ENCODE measurements around the gene MT1X.

Gene MT1X

DNA sequence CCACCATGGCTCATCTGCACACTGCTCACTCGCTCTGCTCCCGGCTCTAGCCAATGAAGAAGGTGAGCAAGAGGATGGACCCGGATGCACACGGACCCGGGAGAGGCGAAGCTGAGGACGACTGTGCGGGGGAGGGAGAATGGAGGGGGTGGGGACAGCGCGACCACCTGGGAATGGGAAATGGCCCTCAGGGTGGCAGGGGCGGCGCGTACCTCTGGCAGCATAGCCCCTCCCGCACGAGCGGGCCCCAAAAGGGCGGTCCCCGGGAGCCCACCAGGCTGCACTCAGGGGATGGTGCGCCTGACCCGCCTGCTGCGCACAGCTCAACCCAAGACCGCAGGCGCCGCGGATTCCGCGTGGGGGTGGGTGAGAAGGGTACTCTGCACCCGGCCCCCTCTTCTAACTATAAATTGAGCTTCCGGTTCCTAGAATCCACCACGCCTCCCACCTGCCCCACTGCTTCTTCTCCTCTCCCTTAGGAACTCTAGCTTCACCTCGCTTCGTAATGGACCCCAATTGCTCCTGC, 6.5 kb upstream of the MT1X start:
- no peak for DNase-seq (ENCODE audit: extremely low read depth, low read depth)

GRCh38 chr16:56677474-56677873, 4.8 kb upstream of the MT1X start:
- TF ChIP-seq, protein P1, sequence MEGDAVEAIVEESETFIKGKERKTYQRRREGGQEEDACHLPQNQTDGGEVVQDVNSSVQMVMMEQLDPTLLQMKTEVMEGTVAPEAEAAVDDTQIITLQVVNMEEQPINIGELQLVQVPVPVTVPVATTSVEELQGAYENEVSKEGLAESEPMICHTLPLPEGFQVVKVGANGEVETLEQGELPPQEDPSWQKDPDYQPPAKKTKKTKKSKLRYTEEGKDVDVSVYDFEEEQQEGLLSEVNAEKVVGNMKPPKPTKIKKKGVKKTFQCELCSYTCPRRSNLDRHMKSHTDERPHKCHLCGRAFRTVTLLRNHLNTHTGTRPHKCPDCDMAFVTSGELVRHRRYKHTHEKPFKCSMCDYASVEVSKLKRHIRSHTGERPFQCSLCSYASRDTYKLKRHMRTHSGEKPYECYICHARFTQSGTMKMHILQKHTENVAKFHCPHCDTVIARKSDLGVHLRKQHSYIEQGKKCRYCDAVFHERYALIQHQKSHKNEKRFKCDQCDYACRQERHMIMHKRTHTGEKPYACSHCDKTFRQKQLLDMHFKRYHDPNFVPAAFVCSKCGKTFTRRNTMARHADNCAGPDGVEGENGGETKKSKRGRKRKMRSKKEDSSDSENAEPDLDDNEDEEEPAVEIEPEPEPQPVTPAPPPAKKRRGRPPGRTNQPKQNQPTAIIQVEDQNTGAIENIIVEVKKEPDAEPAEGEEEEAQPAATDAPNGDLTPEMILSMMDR (IDR thresholded peaks at IDR 0.05; ENCODE audit: low read depth, low read length): no peak

More for the DNA sequence above, 6.5 kb upstream of the MT1X start:
- TF ChIP-seq, protein P1 (IDR thresholded peaks at IDR 0.05; ENCODE audit: low read depth, low read length): no peak

GRCh38 chr16:56679078-56679730, 3.1 kb upstream of the MT1X start:
- no peak for DNase-seq (ENCODE audit: extremely low read depth, low read depth)
- TF ChIP-seq, protein P1 (IDR thresholded peaks at IDR 0.05; ENCODE audit: low read depth, low read length): no peak

More at GRCh38 chr16:56677474-56677873, 4.8 kb upstream of the MT1X start:
- DNase-seq (ENCODE audit: extremely low read depth, low read depth): no peak

GRCh38 chr16:56679818-56680217, 2.5 kb upstream of the MT1X start:
- TF ChIP-seq, protein P1 (IDR thresholded peaks at IDR 0.05; ENCODE audit: low read depth, low read length): no peak
- DNase-seq (ENCODE audit: extremely low read depth, low read depth): no peak

- DNase-seq (ENCODE audit: extremely low read depth, low read depth): no peak
- TF ChIP-seq, protein P1 (IDR thresholded peaks at IDR 0.05; ENCODE audit: low read depth, low read length): no peak
Measured at GRCh38 chr16:56682703-56683397, 580 bp downstream of the MT1X start.

DNA sequence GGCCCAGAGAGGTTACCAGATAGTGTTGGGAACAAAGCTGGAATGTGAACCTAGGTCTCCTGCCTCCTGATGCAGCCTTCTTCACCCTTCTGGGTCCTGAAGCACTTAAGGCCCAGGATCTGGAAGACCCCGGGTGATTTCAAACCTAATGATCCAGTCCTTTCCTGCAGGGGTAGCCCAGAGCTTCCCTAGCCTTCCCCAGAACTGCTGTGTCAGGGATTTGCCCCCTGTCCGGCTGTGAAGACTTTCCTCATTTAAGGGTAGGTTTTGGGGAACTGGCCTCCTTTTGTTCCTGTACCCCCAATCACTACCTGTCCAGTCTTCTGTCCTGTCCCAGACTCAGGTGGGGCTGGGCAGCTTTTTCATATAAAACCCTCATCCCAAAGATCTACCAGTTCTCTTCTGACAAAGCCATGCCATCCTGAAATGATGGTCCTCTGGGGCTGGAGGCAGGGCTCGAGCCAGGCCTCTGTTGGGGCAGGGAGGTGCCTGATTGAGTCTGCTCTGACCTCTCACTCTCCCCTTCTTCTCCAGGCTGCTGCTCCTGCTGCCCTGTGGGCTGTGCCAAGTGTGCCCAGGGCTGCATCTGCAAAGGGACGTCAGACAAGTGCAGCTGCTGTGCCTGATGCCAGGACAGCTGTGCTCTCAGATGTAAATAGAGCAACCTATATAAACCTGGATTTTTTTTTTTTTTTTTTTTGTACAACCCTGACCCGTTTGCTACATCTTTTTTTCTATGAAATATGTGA, 1.3 kb downstream of the MT1X start:
- DNase-seq (ENCODE audit: extremely low read depth, low read depth): no peak
- TF ChIP-seq, protein P1 (IDR thresholded peaks at IDR 0.05; ENCODE audit: low read depth, low read length): no peak
